ENCODE measurements around the gene NKX1-1.

NKX1-1 gene

GRCh38 chr4:1384675-1385372, 21.4 kb downstream of the NKX1-1 start:
- Histone ChIP-seq H3K27me3 (replicated peaks; ENCODE audit: control insufficient read depth, insufficient read depth, low read length) (no peaks in the 10 kb centered on the region), H3K4me3 (replicated peaks; ENCODE audit: low read depth, low read length) (no peak overlapping the region), H3K36me3 (ENCODE audit: control insufficient read depth, insufficient read depth, low read length) (peaks cover 2% of the 10 kb centered on the region)
- TF ChIP-seq, protein P1, sequence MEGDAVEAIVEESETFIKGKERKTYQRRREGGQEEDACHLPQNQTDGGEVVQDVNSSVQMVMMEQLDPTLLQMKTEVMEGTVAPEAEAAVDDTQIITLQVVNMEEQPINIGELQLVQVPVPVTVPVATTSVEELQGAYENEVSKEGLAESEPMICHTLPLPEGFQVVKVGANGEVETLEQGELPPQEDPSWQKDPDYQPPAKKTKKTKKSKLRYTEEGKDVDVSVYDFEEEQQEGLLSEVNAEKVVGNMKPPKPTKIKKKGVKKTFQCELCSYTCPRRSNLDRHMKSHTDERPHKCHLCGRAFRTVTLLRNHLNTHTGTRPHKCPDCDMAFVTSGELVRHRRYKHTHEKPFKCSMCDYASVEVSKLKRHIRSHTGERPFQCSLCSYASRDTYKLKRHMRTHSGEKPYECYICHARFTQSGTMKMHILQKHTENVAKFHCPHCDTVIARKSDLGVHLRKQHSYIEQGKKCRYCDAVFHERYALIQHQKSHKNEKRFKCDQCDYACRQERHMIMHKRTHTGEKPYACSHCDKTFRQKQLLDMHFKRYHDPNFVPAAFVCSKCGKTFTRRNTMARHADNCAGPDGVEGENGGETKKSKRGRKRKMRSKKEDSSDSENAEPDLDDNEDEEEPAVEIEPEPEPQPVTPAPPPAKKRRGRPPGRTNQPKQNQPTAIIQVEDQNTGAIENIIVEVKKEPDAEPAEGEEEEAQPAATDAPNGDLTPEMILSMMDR (IDR thresholded peaks at IDR 0.05; ENCODE audit: insufficient read depth, low read length, poor library complexity, severe bottlenecking): no peak
- no peak for DNase-seq (ENCODE audit: extremely low read depth, insufficient read length)

- TF ChIP-seq, protein P1 (IDR thresholded peaks at IDR 0.05; ENCODE audit: insufficient read depth, low read length, poor library complexity, severe bottlenecking): no peak
- DNase-seq (ENCODE audit: extremely low read depth, insufficient read length): no peak
- no peaks in the 10 kb centered on the region for H3K27me3 ChIP-seq (replicated peaks; ENCODE audit: control insufficient read depth, insufficient read depth, low read length)
- peaks cover 2% of the 10 kb centered on the region for H3K36me3 ChIP-seq (ENCODE audit: control insufficient read depth, insufficient read depth, low read length)
- no peak overlapping the region for H3K4me3 ChIP-seq (replicated peaks; ENCODE audit: low read depth, low read length)
These were observed 22.3 kb downstream of the NKX1-1 start for GRCh38 chr4:1383728-1384591.

DNA sequence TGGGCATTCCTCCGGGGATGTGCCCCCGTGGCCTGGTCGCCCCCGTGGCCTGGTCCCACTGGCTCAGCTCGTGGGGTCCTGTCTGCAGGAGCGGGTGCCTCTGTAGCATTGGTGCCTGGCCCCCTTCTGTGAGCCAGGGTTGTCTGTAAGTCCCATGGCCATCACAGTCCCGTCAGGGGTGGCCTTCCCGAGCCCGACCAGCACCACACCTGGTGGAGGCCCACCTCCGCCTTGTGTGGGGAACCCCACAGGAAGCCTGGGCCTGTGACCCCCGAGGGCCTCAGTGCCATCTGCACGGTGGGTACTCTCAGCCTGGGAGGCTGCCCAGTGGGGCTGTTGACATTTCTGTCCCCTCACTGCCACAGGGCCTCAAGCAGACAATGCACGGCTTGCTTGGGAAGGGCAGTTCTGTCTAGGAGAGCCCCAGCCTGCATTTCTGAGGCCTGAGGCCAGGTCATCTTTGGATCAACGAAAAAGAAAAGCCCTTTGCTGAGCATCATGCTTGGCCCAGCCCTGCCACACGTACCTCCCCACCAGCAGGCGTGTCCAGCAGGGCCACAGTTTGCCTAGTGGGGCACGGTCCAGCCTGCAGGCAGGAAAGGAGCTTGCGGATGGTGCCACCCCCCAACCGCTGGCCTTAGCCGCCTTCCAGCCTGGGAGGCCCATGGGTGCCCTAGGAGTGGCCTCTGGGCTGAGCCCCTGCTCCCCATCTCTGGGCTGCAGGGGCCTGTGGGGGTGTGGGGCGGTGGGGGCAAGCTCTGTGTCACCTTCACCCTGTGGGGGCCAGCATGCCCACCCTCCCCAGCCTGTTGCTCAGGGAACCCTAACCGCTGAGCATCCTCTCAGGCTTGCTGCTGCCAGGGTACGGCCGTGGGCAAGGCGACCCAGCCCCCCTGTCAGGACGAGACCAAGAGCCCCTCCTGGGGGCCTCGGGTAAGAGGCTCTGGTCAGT, 23.2 kb downstream of the NKX1-1 start:
- no peak for DNase-seq (ENCODE audit: extremely low read depth, insufficient read length)
- no peak overlapping the region for H3K4me3 ChIP-seq (replicated peaks; ENCODE audit: low read depth, low read length)
- TF ChIP-seq, protein P1 (IDR thresholded peaks at IDR 0.05; ENCODE audit: insufficient read depth, low read length, poor library complexity, severe bottlenecking): no peak
- H3K36me3 ChIP-seq (ENCODE audit: control insufficient read depth, insufficient read depth, low read length): peaks cover 2% of the 10 kb centered on the region
- no peaks in the 10 kb centered on the region for H3K27me3 ChIP-seq (replicated peaks; ENCODE audit: control insufficient read depth, insufficient read depth, low read length)

DNA sequence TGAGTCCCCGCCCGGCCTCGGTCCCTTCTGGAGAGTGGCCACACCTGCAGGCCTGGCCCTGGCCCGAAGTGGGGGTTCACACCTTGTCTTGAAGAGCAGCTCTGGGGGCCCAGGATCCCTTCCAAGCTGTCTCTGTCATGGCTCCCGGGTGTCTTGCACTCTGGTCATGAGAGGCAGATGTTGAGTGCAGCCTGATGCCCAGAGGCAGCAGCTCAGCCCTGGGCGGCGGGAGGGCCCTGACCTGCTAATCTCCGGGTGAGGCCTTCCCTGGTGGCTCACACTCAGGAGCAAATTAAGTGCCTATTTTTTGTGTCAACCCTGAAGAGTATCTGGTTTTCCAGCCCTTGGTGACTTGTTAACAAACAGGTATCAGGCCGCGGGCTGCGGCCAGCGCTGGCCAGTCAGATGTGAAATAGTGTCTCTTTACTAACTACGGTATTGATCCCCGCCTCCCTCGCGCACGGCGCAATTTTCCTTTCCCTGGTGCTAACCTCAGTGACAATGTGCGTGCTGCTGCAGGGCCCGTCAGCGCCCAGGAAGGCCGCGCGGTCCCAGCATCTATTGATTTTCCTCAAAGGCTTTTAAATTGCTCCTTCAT, 24.2 kb downstream of the NKX1-1 start:
- H3K36me3 ChIP-seq (ENCODE audit: control insufficient read depth, insufficient read depth, low read length): peaks cover 2% of the 10 kb centered on the region
- no peak for DNase-seq (ENCODE audit: extremely low read depth, insufficient read length)
- TF ChIP-seq, protein P1 (IDR thresholded peaks at IDR 0.05; ENCODE audit: insufficient read depth, low read length, poor library complexity, severe bottlenecking): no peak
- H3K27me3 ChIP-seq (replicated peaks; ENCODE audit: control insufficient read depth, insufficient read depth, low read length): no peaks in the 10 kb centered on the region
- H3K4me3 ChIP-seq (replicated peaks; ENCODE audit: low read depth, low read length): no peak overlapping the region

- peaks cover 2% of the 10 kb centered on the region for H3K36me3 ChIP-seq (ENCODE audit: control insufficient read depth, insufficient read depth, low read length)
- no peak for DNase-seq (ENCODE audit: extremely low read depth, insufficient read length)
- TF ChIP-seq, protein P1 (IDR thresholded peaks at IDR 0.05; ENCODE audit: insufficient read depth, low read length, poor library complexity, severe bottlenecking): no peak
These were observed 25.0 kb downstream of the NKX1-1 start for GRCh38 chr4:1381181-1381621.

More at GRCh38 chr4:1381181-1381621, 25.0 kb downstream of the NKX1-1 start:
- no peak overlapping the region for H3K4me3 ChIP-seq (replicated peaks; ENCODE audit: low read depth, low read length)
- H3K27me3 ChIP-seq (replicated peaks; ENCODE audit: control insufficient read depth, insufficient read depth, low read length): no peaks in the 10 kb centered on the region

Measured in GM06990 (cell line).